Measurements from ENCODE around the gene PTBP3. TPM values are rescaled to one million over a fixed set of nuclear protein-coding genes. Genes with fewer than 3 reads are reported as not detected.
"Not testable (repeated sequence)": the region's sequence is repeated elsewhere in the genome, so short reads cannot be mapped to it uniquely, and the experiment has no call there.

Gene PTBP3
- total RNA-seq, 1 donor from 2014 or later, result 210 TPM

GRCh38 chr9:112280904-112281303 lies 52.5 kb downstream of the PTBP3 start:
- no peak for TF ChIP-seq CTCF (conservative IDR thresholded peaks at IDR 0.05; ENCODE audit: low read depth, low read length)
- no peak overlapping the region for H3K4me3 ChIP-seq (ENCODE audit: low read depth, low read length)
- no peak for DNase-seq (ENCODE audit: low read depth)

- DNase-seq (ENCODE audit: low read depth), result no peak
- no peak for TF ChIP-seq CTCF (conservative IDR thresholded peaks at IDR 0.05; ENCODE audit: low read depth, low read length)
- H3K4me3 ChIP-seq (ENCODE audit: low read depth, low read length), result no peak overlapping the region
These were observed 53.9 kb downstream of the PTBP3 start for GRCh38 chr9:112279501-112279900.

- H3K4me3 ChIP-seq (ENCODE audit: low read depth, low read length), result no peak overlapping the region
- DNase-seq (ENCODE audit: low read depth), result no peak
- TF ChIP-seq CTCF (conservative IDR thresholded peaks at IDR 0.05; ENCODE audit: low read depth, low read length), result no peak
These were observed 55.3 kb downstream of the PTBP3 start for GRCh38 chr9:112278152-112278551.

GRCh38 chr9:112274600-112274999 lies 58.8 kb downstream of the PTBP3 start:
- no peak for DNase-seq (ENCODE audit: low read depth)
- TF ChIP-seq CTCF (conservative IDR thresholded peaks at IDR 0.05; ENCODE audit: low read depth, low read length), result no peak
- H3K4me3 ChIP-seq (ENCODE audit: low read depth, low read length), result no peak overlapping the region

GRCh38 chr9:112273876-112274275 lies 59.5 kb downstream of the PTBP3 start:
- no peak for TF ChIP-seq CTCF (conservative IDR thresholded peaks at IDR 0.05; ENCODE audit: low read depth, low read length)
- no peak overlapping the region for H3K4me3 ChIP-seq (ENCODE audit: low read depth, low read length)
- no peak for DNase-seq (ENCODE audit: low read depth)

- DNase-seq (ENCODE audit: low read depth), result no peak
- no peak overlapping the region for H3K4me3 ChIP-seq (ENCODE audit: low read depth, low read length)
- no peak for TF ChIP-seq CTCF (conservative IDR thresholded peaks at IDR 0.05; ENCODE audit: low read depth, low read length)
These were observed 61.8 kb downstream of the PTBP3 start for GRCh38 chr9:112271466-112272098.

- no peak for TF ChIP-seq CTCF (conservative IDR thresholded peaks at IDR 0.05; ENCODE audit: low read depth, low read length)
- no peak overlapping the region for H3K4me3 ChIP-seq (ENCODE audit: low read depth, low read length)
- no peak for DNase-seq (ENCODE audit: low read depth)
These were observed 65.0 kb downstream of the PTBP3 start for GRCh38 chr9:112268413-112268812.

GRCh38 chr9:112267086-112267485 lies 66.3 kb downstream of the PTBP3 start:
- not testable (repeated sequence) for H3K4me3 ChIP-seq (ENCODE audit: low read depth, low read length)

More at GRCh38 chr9:112267086-112267485, 66.3 kb downstream of the PTBP3 start:
- not testable (repeated sequence) for DNase-seq (ENCODE audit: low read depth)
